Testis (tissue), 5 donors: Measurements from ENCODE around the gene CPTP. TPM values are rescaled to one million over a fixed set of nuclear protein-coding genes. Genes with fewer than 3 reads are reported as not detected.
A peak's percentile ranks its signal among the peaks of the same experiment; 100 is the strongest.

Experiments
- DNase-seq: peaks from one replicate; pipeline ENCODE4 v3.0.0-alpha.2; 2019
- H3K27ac ChIP-seq, 2 donors: fragments of 200-600 bp; sonication (generic); one replicate each; pipeline ENCODE4 v1.5.1; 2019
- H3K27me3 ChIP-seq: fragments of 200-600 bp; sonication (generic); one replicate; pipeline ENCODE4 v1.5.1; 2019
- H3K36me3 ChIP-seq: fragments of 200-600 bp; sonication (generic); one replicate; pipeline ENCODE4 v1.5.1; 2017; ENCODE audit warnings: low read depth; ENCODE audit errors: missing control alignments
- H3K4me1 ChIP-seq: fragments of 200-600 bp; sonication (generic); one replicate; pipeline ENCODE4 v1.5.1; 2019
- H3K4me3 ChIP-seq, 2 donors: fragments of 200-600 bp; sonication (generic); one replicate each; pipeline ENCODE4 v1.5.1; 2017 to 2019
- H3K9me3 ChIP-seq: fragments of 200-600 bp; sonication (generic); one replicate; pipeline ENCODE4 v1.5.1; 2017
- POLR2A ChIP-seq: fragments of 450-650 bp; IDR thresholded peaks from one replicate; pipeline ENCODE4 v1.6.1; 2017; ENCODE audit warnings: antibody characterized with exemption, mild to moderate bottlenecking, moderate library complexity
- WGBS, 2 donors: methylation state at CpG; one replicate each; pipeline ENCODE4 v1.1.5; 2018; 5-methylcytosine and 5-hydroxymethylcytosine counted together
- intact Hi-C: fragments of 100-400 bp; cut with DNase I; formaldehyde crosslinking; loops from one replicate; pipeline ENCODE4 v1.15.1; 2023; ENCODE audit warnings: low total_unique reads
- long read RNA-seq, 2 donors: transcript quantifications; one replicate each; lab custom pipeline, GENCODE V29; 2026
- polyA plus RNA-seq: library from polyadenylated mRNA; stranded (reverse); fragments of 350-450 nt; fragmentation: Illumina TruSeq; extraction: RNeasy Lipid Tissue Mini Kit (QIAGEN cat#74804); gene quantifications from one replicate; pipeline ENCODE4 v1.2.3, GENCODE V29; 2014; ENCODE audit warnings: low read depth, low replicate concordance; ENCODE audit not compliant: insufficient read depth
- total RNA-seq, 2 donors: library from RNA; depleted of rRNA; stranded (reverse); fragments of >200 nt; gene quantifications; one replicate each; pipeline ENCODE4 v1.2.3, GENCODE V29; 2016
- TF ChIP-seq, protein P1 (sequence below), 3 experiments: fragments of 450-650 bp in 2 of 3; fragments of 200-600 bp in 1 of 3; sonication (generic) in 1 of 3; IDR thresholded peaks; one replicate each; pipeline ENCODE4 v1.5.1; 2016 to 2019; ENCODE audit warnings: antibody characterized with exemption in 3 of 3, mild to moderate bottlenecking in 2 of 3, moderate library complexity in 1 of 3

The CPTP gene
- 10 to 100 TPM; 64.4 to 82.3 TPM for total RNA-seq
- 129 TPM for polyA plus RNA-seq
- long read RNA-seq, donor 1, transcript CPTP-201 (3 exons, 2,190 nt), result major isoform, 12 of 21 reads
- long read RNA-seq, donor 1, partial matches to known transcripts, result 0 of 21 reads
- long read RNA-seq, donor 1, other reads (novel, unspliced or antisense), result 5 of 21 reads
- long read RNA-seq, donor 2, transcript CPTP-201 (3 exons, 2,190 nt), result major isoform, 6 of 11 reads
- long read RNA-seq, donor 2, partial matches to known transcripts, result 0 of 11 reads
- long read RNA-seq, donor 2, other reads (novel, unspliced or antisense), result 0 of 11 reads

GRCh38 chr1:1324524-1325287, at the start of gene CPTP, which contains the start of gene INTS11:
Gene CPTP, plus strand, starts transcription at chr1:1324802. Its CDS starts 2,109 bp downstream, at chr1:1326911.
Gene INTS11, minus strand, starts transcription at chr1:1324660. Its CDS starts 52 bp downstream, at chr1:1324608.
- Histone ChIP-seq H3K27me3 (no peaks in the 10 kb centered on the region), H3K4me3 (peak within 1 kb of the TSS; percentile 86 to 96), H3K27ac (peak within 1 kb of the TSS; percentile 70 to 76), H3K9me3 (no peaks in the 10 kb centered on the region), H3K4me1 (peaks cover 22% of the 10 kb centered on the region), H3K36me3 (no peaks in the 10 kb centered on the region)
- intact Hi-C loops, result no loop called here
- DNase-seq, result peak; percentile 93
- 0% methylated on average over 60 of the region's 84 CpGs; no CpG with 5 or more reads in 1 of the 2 donors for WGBS, 2 donors
- no peak for TF ChIP-seq POLR2A
- TF ChIP-seq, protein P1, sequence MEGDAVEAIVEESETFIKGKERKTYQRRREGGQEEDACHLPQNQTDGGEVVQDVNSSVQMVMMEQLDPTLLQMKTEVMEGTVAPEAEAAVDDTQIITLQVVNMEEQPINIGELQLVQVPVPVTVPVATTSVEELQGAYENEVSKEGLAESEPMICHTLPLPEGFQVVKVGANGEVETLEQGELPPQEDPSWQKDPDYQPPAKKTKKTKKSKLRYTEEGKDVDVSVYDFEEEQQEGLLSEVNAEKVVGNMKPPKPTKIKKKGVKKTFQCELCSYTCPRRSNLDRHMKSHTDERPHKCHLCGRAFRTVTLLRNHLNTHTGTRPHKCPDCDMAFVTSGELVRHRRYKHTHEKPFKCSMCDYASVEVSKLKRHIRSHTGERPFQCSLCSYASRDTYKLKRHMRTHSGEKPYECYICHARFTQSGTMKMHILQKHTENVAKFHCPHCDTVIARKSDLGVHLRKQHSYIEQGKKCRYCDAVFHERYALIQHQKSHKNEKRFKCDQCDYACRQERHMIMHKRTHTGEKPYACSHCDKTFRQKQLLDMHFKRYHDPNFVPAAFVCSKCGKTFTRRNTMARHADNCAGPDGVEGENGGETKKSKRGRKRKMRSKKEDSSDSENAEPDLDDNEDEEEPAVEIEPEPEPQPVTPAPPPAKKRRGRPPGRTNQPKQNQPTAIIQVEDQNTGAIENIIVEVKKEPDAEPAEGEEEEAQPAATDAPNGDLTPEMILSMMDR (IDR thresholded peaks at IDR 0.05), result no peak

DNA sequence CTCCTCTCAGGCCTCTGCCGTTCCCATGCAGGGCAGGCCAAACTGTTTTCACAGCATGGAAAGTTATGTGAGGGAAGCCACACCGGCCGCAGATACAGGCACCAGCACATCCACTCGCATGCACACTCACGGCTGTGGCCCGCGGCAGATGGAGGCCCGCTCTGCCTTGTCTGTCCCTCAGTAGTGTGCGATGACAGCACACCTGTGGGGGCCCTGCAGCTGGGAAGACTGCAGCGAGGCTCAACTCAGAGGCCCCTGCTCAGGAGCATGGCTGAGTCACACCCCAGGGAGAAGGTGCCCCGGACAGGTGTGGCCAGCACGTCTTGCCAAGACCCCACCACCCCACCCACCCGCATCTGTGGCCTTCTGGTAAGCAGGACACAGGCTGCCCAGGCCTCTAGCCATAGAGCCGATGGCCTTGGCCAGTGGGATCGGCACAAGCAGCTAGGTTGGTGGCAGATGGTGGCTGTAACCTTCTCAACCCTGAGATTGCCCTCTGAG, 49.6 kb upstream of the CPTP start:
- no peak for DNase-seq
- Histone ChIP-seq H3K4me3 (peak overlapping the region in 1 of 2 donors; percentile 93), H3K27ac (no peak overlapping the region), H3K4me1 (peaks cover 36% of the 10 kb centered on the region), H3K36me3 (no peaks in the 10 kb centered on the region), H3K27me3 (no peaks in the 10 kb centered on the region), H3K9me3 (no peaks in the 10 kb centered on the region)
- TF ChIP-seq, protein P1 (IDR thresholded peaks at IDR 0.05), result no peak
- TF ChIP-seq POLR2A, result no peak
- intact Hi-C loops, result no loop called here
- WGBS, 2 donors, result 62 to 81% methylated on average over 11 to 15 of the region's 15 CpGs

GRCh38 chr1:1275836-1276235, 48.8 kb upstream of the CPTP start:
- WGBS, 2 donors, result 84 to 86% methylated on average over 9 of the region's 9 CpGs
- Histone ChIP-seq H3K27ac (no peak overlapping the region), H3K4me1 (peaks cover 28% of the 10 kb centered on the region), H3K4me3 (no peak overlapping the region), H3K36me3 (no peaks in the 10 kb centered on the region), H3K27me3 (no peaks in the 10 kb centered on the region), H3K9me3 (no peaks in the 10 kb centered on the region)
- TF ChIP-seq, protein P1 (IDR thresholded peaks at IDR 0.05), result no peak
- no peak for TF ChIP-seq POLR2A
- DNase-seq, result no peak
- intact Hi-C loops, result no loop called here

DNA sequence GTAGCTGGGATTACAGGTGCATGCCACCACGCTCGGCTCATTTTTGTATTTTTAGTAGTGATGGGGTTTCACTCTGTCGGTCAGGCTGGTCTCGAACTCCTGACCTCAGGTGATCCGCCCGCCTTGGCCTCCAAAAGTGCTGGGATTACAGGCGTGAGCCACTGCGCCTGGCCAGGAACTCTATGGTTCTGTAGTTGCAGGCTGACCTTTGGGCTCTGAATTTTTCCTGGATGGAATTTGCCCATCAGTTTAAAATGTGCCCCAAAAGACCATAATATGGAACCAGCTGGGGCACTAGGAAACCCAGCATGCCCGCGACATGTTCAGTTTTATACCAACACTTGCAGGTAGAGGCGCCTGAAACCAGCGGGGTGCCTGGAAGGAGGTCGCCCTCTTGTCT, 46.0 kb upstream of the CPTP start:
- TF ChIP-seq POLR2A, result no peak
- TF ChIP-seq, protein P1 (IDR thresholded peaks at IDR 0.05), result no peak
- H3K27me3 ChIP-seq, result no peaks in the 10 kb centered on the region
- no peaks in the 10 kb centered on the region for H3K36me3 ChIP-seq
- no peaks in the 10 kb centered on the region for H3K9me3 ChIP-seq
- intact Hi-C loops, result no loop called here
- WGBS, 2 donors, result 94 to 97% methylated on average over 13 of the region's 13 CpGs
- H3K27ac ChIP-seq, result no peak overlapping the region
- H3K4me3 ChIP-seq, result no peak overlapping the region
- peaks cover 19% of the 10 kb centered on the region for H3K4me1 ChIP-seq
- DNase-seq, result no peak
